A549 treated with AZD9567 at 1 μM for 4 hours (cell line): ENCODE measurements around the gene NMNAT3. TPM values are rescaled to one million over a fixed set of nuclear protein-coding genes. Genes with fewer than 3 reads are reported as not detected.

Source experiments
- total RNA-seq: library from RNA; stranded (reverse); fragments of 200-300 nt; extraction: Qiagen RNA extraction; gene quantifications from 5 replicates; pipeline ENCODE4 v1.2.3, GENCODE V29; 2022; ENCODE audit not compliant: insufficient read depth

NMNAT3 gene
- total RNA-seq = 1.5 to 1.8 TPM (median 1.6 TPM) in 4 of 5 replicates, not detected in the other

DNA sequence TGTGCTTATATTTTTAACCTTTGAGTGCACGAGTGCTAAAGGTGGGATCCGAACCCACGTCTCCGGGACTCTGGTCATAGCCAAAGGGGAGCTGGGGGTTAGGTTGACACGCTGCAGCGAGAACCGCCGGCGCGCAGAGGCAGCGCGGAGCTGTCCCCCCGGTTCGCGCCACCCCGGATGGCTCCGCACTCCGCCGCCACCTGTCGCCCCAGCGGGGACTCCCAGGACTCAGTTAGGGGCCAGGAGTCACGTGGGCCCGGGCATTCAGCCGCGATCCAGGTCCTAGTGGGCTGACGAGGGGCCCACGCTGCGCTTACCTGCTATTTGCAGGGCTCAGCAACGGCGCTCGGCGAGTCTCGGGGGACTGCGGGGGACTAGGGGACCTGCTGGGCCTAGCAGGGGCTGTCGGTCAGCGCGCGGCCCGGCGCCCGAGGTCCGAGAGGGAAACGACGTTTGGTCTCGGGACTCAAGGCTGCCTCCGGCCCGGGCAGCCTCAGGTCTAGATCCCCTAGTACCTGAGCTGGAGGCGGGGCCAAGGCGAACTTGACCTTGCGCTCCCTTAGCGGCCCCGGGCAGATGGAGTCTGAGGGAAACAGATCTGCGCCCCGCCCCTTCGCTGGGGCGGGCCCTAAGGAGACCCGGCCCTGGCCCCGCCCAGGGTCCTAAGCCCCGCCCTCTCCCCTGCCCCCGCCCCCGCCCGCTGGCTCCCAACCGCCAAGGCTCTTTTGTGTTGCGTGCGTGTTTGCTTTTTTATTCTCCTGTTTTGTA is at the start of gene NMNAT3:
Gene NMNAT3 (minus strand): TSS at position 585 of the 768 bp plus-strand sequence. CDS start 50,248 bp downstream, outside the sequence.

Other genes with a start within 250 kb of the NMNAT3 start
- not detected in 5 replicates for gene RBP2, start 201.5 kb downstream of the NMNAT3 start, total RNA-seq
- gene RBP1, start 138.2 kb downstream of the NMNAT3 start, total RNA-seq = 3.9 to 7.2 TPM (median 4.3 TPM) in 5 replicates